ENCODE measurements around the gene BPI.
"Not testable (repeated sequence)": the region's sequence is repeated elsewhere in the genome, so short reads cannot be mapped to it uniquely, and the experiment has no call there.

The BPI gene

GRCh38 chr20:38278763-38279162 lies 25.2 kb upstream of the BPI start:
- DNase-seq = no peak

- DNase-seq = not testable (repeated sequence)
These were observed 22.6 kb upstream of the BPI start for GRCh38 chr20:38281176-38281915.

GRCh38 chr20:38283236-38283635 lies 20.7 kb upstream of the BPI start:
- DNase-seq = no peak

GRCh38 chr20:38284066-38284650 lies 19.8 kb upstream of the BPI start:
- not testable (repeated sequence) for DNase-seq

- no peak for DNase-seq
These were observed 19.0 kb upstream of the BPI start for GRCh38 chr20:38284893-38285444.

- no peak for DNase-seq
These were observed 17.1 kb upstream of the BPI start for GRCh38 chr20:38286586-38287531.

GRCh38 chr20:38290829-38291814 lies 12.8 kb upstream of the BPI start:
- no peak for DNase-seq

- DNase-seq = no peak
These were observed 12.0 kb upstream of the BPI start for GRCh38 chr20:38291966-38292365.

- no peak for DNase-seq
These were observed 10.4 kb upstream of the BPI start for GRCh38 chr20:38293491-38294065.

GRCh38 chr20:38294076-38294591 lies 9.8 kb upstream of the BPI start:
- no peak for DNase-seq

GRCh38 chr20:38295811-38296210 lies 8.1 kb upstream of the BPI start:
- DNase-seq = no peak

GRCh38 chr20:38296433-38296832 lies 7.5 kb upstream of the BPI start:
- no peak for DNase-seq

GRCh38 chr20:38297916-38298674 lies 5.9 kb upstream of the BPI start:
- DNase-seq = no peak

GRCh38 chr20:38298768-38299288 lies 5.1 kb upstream of the BPI start:
- DNase-seq = no peak

GRCh38 chr20:38299963-38300362 lies 4.0 kb upstream of the BPI start:
- DNase-seq = peak; percentile 52

- DNase-seq = no peak
These were observed 3.5 kb upstream of the BPI start for GRCh38 chr20:38300438-38300837.

- DNase-seq = no peak
These were observed 2.6 kb upstream of the BPI start for GRCh38 chr20:38301309-38301708.

GRCh38 chr20:38302786-38303185 lies 1.2 kb upstream of the BPI start:
- no peak for DNase-seq

GRCh38 chr20:38304845-38305447 lies 990 bp downstream of the BPI start:
- no peak for DNase-seq

- DNase-seq = no peak
These were observed 1.6 kb downstream of the BPI start for GRCh38 chr20:38305541-38305940.
